ENCODE results near the gene DDX59.

DNA sequence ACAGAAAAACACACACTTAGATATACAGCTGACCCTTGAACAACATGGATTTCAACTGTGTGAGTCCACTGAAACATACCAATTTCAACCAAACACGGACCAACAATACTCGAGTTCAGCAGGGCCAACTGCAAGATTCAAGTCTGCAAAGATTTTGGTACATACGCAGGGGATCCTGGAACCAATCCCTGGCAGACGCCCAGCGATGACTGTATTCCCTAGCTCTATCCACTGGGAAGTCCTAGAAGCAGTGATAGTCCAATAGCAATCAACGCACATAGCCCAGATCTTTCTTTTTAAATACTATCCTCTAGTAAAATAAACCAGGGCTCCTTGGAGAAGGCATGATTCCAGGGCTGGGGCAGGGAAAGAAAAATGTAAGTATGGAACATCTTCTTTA lies 9.0 kb downstream of the DDX59 start:
- TF ChIP-seq POLR2A (IDR thresholded peaks at IDR 0.05), result no peak
- no peak for TF ChIP-seq CTCF (IDR thresholded peaks at IDR 0.05)

Data from Peyer's patch (tissue), 4 donors.